ENCODE data around the gene TOMM40L.
"Not testable (repeated sequence)": the region's sequence is repeated elsewhere in the genome, so short reads cannot be mapped to it uniquely, and the experiment has no call there.

Gene TOMM40L

GRCh38 chr1:161220002-161220401 lies 5.9 kb upstream of the TOMM40L start:
- DNase-seq (ENCODE audit: low read depth in 2 of 2), result no peak

GRCh38 chr1:161222175-161223019 lies 3.5 kb upstream of the TOMM40L start:
- no peak for DNase-seq (ENCODE audit: low read depth in 2 of 2)

GRCh38 chr1:161223805-161224694 lies 1.8 kb upstream of the TOMM40L start:
- DNase-seq (ENCODE audit: low read depth in 2 of 2), result no peak

- DNase-seq (ENCODE audit: low read depth in 2 of 2), result not testable (repeated sequence)
These were observed 1.2 kb upstream of the TOMM40L start for GRCh38 chr1:161224695-161225087.

- DNase-seq (ENCODE audit: low read depth in 2 of 2), result no peak
These were observed 704 bp upstream of the TOMM40L start for GRCh38 chr1:161225178-161225533.

- no peak for DNase-seq (ENCODE audit: low read depth in 2 of 2)
These were observed 456 bp downstream of the TOMM40L start for GRCh38 chr1:161226320-161226711.

- DNase-seq (ENCODE audit: low read depth in 2 of 2), result no peak
These were observed 899 bp downstream of the TOMM40L start for GRCh38 chr1:161226759-161227158.

- DNase-seq (ENCODE audit: low read depth in 2 of 2), result peak; percentile 75 to 89
These were observed 1.5 kb downstream of the TOMM40L start for GRCh38 chr1:161227196-161227871.

GRCh38 chr1:161228032-161228431 lies 2.2 kb downstream of the TOMM40L start:
- DNase-seq (ENCODE audit: low read depth in 2 of 2), result no peak

- DNase-seq (ENCODE audit: low read depth in 2 of 2), result no peak
These were observed 4.0 kb downstream of the TOMM40L start for GRCh38 chr1:161229896-161230295.

GRCh38 chr1:161230762-161231161 lies 4.9 kb downstream of the TOMM40L start:
- no peak for DNase-seq (ENCODE audit: low read depth in 2 of 2)

GRCh38 chr1:161233102-161233501 lies 7.2 kb downstream of the TOMM40L start:
- DNase-seq (ENCODE audit: low read depth in 2 of 2), result no peak

- DNase-seq (ENCODE audit: low read depth in 2 of 2), result no peak
These were observed 10.3 kb downstream of the TOMM40L start for GRCh38 chr1:161235957-161236775.

- no peak for DNase-seq (ENCODE audit: low read depth in 2 of 2)
These were observed 12.2 kb downstream of the TOMM40L start, which contains the start of gene NR1I3 for GRCh38 chr1:161238039-161238473. Gene NR1I3 (minus strand): TSS chr1:161238203. CDS start chr1:161236565, 1,638 bp downstream.

- no peak for DNase-seq (ENCODE audit: low read depth in 2 of 2)
These were observed 15.8 kb downstream of the TOMM40L start for GRCh38 chr1:161241682-161242081.

GRCh38 chr1:161242313-161242712 lies 16.5 kb downstream of the TOMM40L start:
- no peak for DNase-seq (ENCODE audit: low read depth in 2 of 2)

GRCh38 chr1:161244888-161245287 lies 19.0 kb downstream of the TOMM40L start:
- no peak for DNase-seq (ENCODE audit: low read depth in 2 of 2)

- not testable (repeated sequence) for DNase-seq (ENCODE audit: low read depth in 2 of 2)
These were observed 24.2 kb downstream of the TOMM40L start for GRCh38 chr1:161250100-161250499.

- DNase-seq (ENCODE audit: low read depth in 2 of 2), result no peak
These were observed 25.0 kb downstream of the TOMM40L start for GRCh38 chr1:161250829-161251228.

GRCh38 chr1:161251579-161251978 lies 25.7 kb downstream of the TOMM40L start:
- no peak for DNase-seq (ENCODE audit: low read depth in 2 of 2)

- DNase-seq (ENCODE audit: low read depth in 2 of 2), result not testable (repeated sequence)
These were observed 29.4 kb downstream of the TOMM40L start for GRCh38 chr1:161255302-161255701.
